Smooth muscle cell of the umbilical artery (primary cell): ENCODE measurements around the gene NETO2. TPM values are rescaled to one million over a fixed set of nuclear protein-coding genes. Genes with fewer than 3 reads are reported as not detected.

ENCODE experiments used
- total RNA-seq: library from RNA; depleted of rRNA; stranded (reverse); fragments of >200 nt; gene quantifications from 2 replicates; pipeline ENCODE4 v1.2.3, GENCODE V29; 2014

NETO2 gene
- 27.3 and 48.1 TPM in 2 replicates for total RNA-seq

GRCh38 chr16:47143677-47144558, at the start of gene NETO2:
TSS of gene NETO2 (minus strand) at chr16:47143945. CDS start at chr16:47143612, 333 bp downstream.

Other genes with a start within 250 kb of the NETO2 start
- gene DNAJA2, start 170.3 kb downstream of the NETO2 start, total RNA-seq, result 79.2 and 81.4 TPM in 2 replicates